ACC112 (cell line): ENCODE measurements around the gene C8A.

Source experiments
- H2AFZ ChIP-seq: fragments of 200-600 bp; sonication (generic); one replicate; pipeline ENCODE4 v1.6.0; 2017; ENCODE audit warnings: antibody characterized with exemption, low read length; ENCODE audit not compliant: unreplicated experiment
- H3K27ac ChIP-seq: fragments of 200-600 bp; sonication (generic); 2 replicates; pipeline ENCODE4 v1.5.1; 2014; ENCODE audit warnings: low read depth, mild to moderate bottlenecking, antibody characterized with exemption, low read length, moderate library complexity
- H3K27me3 ChIP-seq: fragments of 200-600 bp; sonication (generic); 2 replicates; pipeline ENCODE4 v1.6.1; 2014; ENCODE audit warnings: mild to moderate bottlenecking, antibody characterized with exemption, low read length, moderate library complexity, mixed read lengths; ENCODE audit not compliant: insufficient read depth
- H3K36me3 ChIP-seq: fragments of 200-600 bp; sonication (generic); 2 replicates; pipeline ENCODE4 v1.6.1; 2016; ENCODE audit warnings: mild to moderate bottlenecking, antibody characterized with exemption, low read length, moderate library complexity, mixed read lengths; ENCODE audit not compliant: insufficient read depth
- H3K4me1 ChIP-seq: fragments of 200-600 bp; sonication (generic); one replicate; pipeline ENCODE4 v1.6.1; 2016; ENCODE audit warnings: low read length, mixed read lengths; ENCODE audit not compliant: insufficient read depth, unreplicated experiment, control insufficient read depth
- H3K4me3 ChIP-seq: fragments of 200-600 bp; sonication (generic); 2 replicates; pipeline ENCODE4 v1.5.1; 2014; ENCODE audit warnings: mild to moderate bottlenecking, low read depth, low read length
- H3K79me2 ChIP-seq: fragments of 200-600 bp; sonication (generic); one replicate; pipeline ENCODE4 v1.6.0; 2016; ENCODE audit warnings: low read length; ENCODE audit not compliant: control insufficient read depth, unreplicated experiment, insufficient read depth

The C8A gene

GRCh38 chr1:56964349-56965017 is 109.9 kb downstream of the C8A start:
- Histone ChIP-seq H3K4me3 (no peak overlapping the region), H3K27me3 (no peaks in the 10 kb centered on the region), H3K79me2 (no peaks in the 10 kb centered on the region), H2AFZ (no peak overlapping the region), H3K36me3 (no peaks in the 10 kb centered on the region), H3K27ac (no peak overlapping the region), H3K4me1 (no peaks in the 10 kb centered on the region)

- no peaks in the 10 kb centered on the region for H3K4me1 ChIP-seq
- H2AFZ ChIP-seq = no peak overlapping the region
- H3K36me3 ChIP-seq = no peaks in the 10 kb centered on the region
- no peaks in the 10 kb centered on the region for H3K27me3 ChIP-seq
- no peak overlapping the region for H3K4me3 ChIP-seq
- H3K27ac ChIP-seq = no peak overlapping the region
- no peaks in the 10 kb centered on the region for H3K79me2 ChIP-seq
These were observed 110.6 kb downstream of the C8A start for GRCh38 chr1:56965191-56965590.

- Histone ChIP-seq H3K4me3 (no peak within 1 kb of the TSS), H3K36me3 (no peaks in the 10 kb centered on the region), H3K79me2 (no peaks in the 10 kb centered on the region), H3K27ac (no peak within 1 kb of the TSS), H2AFZ (no peak within 1 kb of the TSS), H3K4me1 (no peaks in the 10 kb centered on the region), H3K27me3 (no peaks in the 10 kb centered on the region)
These were observed 111.5 kb downstream of the C8A start, which contains the start of gene C8B for GRCh38 chr1:56965916-56966697. Gene C8B, minus strand, starts transcription at chr1:56966015. Its CDS starts 67 bp downstream, at chr1:56965948.

GRCh38 chr1:56966698-56966999 is 112.1 kb downstream of the C8A start:
- Histone ChIP-seq H3K36me3 (no peaks in the 10 kb centered on the region), H3K27me3 (no peaks in the 10 kb centered on the region), H3K4me1 (no peaks in the 10 kb centered on the region), H2AFZ (no peak overlapping the region), H3K79me2 (no peaks in the 10 kb centered on the region), H3K27ac (no peak overlapping the region), H3K4me3 (no peak overlapping the region)

GRCh38 chr1:56967355-56967754 is 112.8 kb downstream of the C8A start:
- Histone ChIP-seq H3K4me1 (no peaks in the 10 kb centered on the region), H3K27ac (no peak overlapping the region), H3K36me3 (no peaks in the 10 kb centered on the region), H3K4me3 (no peak overlapping the region), H3K79me2 (no peaks in the 10 kb centered on the region), H2AFZ (no peak overlapping the region), H3K27me3 (no peaks in the 10 kb centered on the region)
